HG03378 (cell line): ENCODE results near the gene CD247.

Experiments
- ATAC-seq: cut with Tn5 transposase; IDR thresholded peaks from one replicate; pipeline ENCODE4 v1.9.1; 2021; ENCODE audit warnings: mild to moderate bottlenecking, moderate library complexity; ENCODE audit not compliant: unreplicated experiment

The CD247 gene

GRCh38 chr1:167419245-167419644 is 99.1 kb downstream of the CD247 start:
- no peak for ATAC-seq

- no peak for ATAC-seq
Observed at GRCh38 chr1:167418391-167418790, 99.9 kb downstream of the CD247 start.

DNA sequence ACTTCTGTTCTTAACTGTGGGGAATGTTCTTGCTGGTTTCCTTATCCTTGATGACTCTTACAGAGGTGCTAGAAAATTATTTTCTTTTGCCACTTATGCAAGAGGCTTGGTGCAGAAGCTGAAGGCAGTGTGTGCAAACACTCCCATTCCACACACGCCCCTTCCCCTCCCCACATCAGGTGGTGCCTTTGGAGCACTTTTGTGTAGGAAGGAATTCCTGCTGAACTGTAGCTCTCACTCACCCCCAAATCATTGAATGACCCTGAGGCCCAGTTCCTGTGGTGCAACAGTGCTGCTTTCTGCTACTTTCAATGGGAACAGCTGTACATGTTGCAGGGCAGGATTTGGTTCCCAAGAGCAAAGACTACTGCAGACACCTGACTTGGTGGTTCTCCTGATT is 101.8 kb downstream of the CD247 start:
- ATAC-seq, result no peak

- no peak for ATAC-seq
Observed at GRCh38 chr1:167413328-167413727, 105.0 kb downstream of the CD247 start.

GRCh38 chr1:167412920-167413319 is 105.4 kb downstream of the CD247 start:
- no peak for ATAC-seq

DNA sequence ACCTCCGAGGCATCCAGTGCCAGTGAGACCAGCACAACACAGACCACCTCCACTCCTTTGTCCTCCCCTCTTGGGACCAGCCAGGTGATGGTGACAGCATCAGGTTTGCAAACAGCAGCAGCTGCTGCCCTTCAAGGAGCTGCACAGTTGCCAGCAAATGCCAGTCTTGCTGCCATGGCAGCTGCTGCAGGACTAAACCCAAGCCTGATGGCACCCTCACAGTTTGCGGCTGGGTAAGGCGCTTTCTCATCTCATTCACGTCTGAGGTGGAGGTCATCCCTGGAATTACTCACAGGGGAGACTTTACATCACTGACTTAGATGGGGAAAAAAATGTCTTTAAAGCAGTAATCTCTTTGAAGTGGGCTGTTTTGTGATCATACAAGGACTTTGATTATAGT is 106.3 kb downstream of the CD247 start:
- no peak for ATAC-seq

DNA sequence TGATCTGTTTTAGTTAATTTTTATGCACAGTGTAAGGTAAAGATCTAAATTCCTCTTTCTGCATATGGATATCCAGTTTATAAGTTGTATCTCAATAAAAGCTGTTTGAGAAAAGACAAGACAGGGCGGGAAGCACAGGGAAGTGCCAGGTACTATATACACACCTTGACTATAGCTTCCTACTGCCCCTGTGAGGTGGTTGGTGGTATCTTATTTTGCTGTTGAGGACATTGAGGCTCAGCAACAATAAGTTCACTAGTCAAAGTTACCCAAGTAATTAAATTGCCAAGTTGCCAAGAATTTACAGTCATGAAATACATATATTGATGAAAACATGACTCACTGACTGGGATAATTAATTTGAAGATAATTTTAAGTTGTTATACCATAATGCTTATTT is 109.1 kb downstream of the CD247 start:
- no peak for ATAC-seq

DNA sequence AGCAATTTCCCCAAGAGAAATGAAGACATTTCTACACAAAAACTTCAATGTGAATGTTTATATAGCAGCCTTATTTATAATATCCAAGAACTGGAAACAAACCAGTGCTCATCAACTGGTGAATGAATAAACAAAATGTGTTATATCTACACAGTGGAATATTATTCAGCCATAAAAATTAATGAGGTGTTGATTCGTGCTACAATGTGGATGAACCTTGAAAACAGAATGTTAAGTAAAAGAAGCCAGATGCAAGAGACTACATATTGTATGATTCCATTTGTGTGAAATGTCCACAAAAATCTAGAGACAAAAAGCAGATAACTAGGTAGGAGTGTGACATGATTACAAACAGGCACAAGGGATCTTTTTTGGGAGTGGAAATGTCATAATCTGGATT is 110.0 kb downstream of the CD247 start:
- ATAC-seq, result no peak

GRCh38 chr1:167404908-167405307 is 113.4 kb downstream of the CD247 start:
- no peak for ATAC-seq

DNA sequence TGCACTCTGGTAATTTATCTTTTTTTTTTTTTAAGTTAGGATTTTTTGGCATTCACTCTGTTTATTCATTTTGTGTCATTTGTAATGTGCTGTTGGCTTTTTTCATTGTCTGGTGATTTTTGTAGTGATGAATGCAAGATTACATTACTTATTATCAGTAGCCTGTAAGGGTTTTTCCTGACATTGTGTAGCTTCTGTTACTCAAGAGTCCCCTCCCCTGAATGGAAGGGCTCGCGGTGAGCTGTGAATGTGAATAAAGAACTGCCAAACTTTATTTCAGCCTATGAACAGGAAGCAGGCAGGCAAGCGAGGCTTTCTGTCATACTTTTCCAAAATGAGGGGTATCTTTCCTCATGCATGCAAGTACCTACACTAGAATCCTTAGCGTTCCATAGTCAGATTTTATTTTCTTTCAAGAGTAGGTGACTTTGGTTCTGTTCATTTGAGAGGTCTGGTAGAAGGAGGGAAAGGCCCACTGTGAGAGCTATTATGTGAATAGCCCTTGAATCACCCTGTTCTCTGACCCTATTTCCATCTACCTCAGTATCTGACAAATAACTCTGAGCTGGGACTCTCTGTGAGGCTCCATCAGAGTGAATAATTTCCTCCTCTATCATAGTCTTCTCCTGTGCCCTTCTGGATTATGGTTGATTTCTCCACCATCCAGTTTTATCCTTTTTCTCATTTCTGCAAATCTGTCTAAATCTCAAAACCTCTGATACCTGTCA is 114.0 kb downstream of the CD247 start:
- no peak for ATAC-seq

- peak; percentile 74 for ATAC-seq
Observed at GRCh38 chr1:167401260-167401873, 117.0 kb downstream of the CD247 start.

- no peak for ATAC-seq
Observed at GRCh38 chr1:167400359-167400953, 117.9 kb downstream of the CD247 start.

DNA sequence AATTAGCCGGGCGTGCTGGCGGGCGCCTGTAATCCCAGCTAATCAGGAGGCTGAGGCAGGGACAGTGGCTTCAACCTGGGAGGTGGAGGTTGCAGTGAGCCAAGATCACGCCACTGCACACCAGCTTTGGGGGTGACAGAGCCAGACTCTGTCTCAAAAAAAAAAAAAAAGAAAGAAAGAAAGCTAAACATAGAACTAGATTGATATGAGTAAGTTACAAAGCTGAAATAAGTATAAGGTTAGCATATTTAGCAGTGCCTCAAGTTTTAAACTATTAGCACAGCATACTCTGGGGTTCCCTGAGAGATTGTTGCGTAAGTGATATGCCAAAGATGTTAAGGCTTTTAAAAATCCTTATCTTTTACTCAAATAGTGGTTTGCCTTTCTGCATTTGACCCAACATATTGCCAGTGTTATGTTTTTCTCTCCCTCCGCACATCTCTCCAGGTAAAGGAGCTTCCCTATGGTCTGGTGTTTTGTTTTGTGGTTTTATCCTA is 126.1 kb downstream of the CD247 start:
- ATAC-seq, result no peak

- ATAC-seq, result no peak
Observed at GRCh38 chr1:167388976-167389375, 129.4 kb downstream of the CD247 start.

GRCh38 chr1:167387251-167387910 is 130.9 kb downstream of the CD247 start:
- ATAC-seq, result no peak
